Fibroblast of lung (primary cell): ENCODE results near the gene BMERB1. TPM values are rescaled to one million over a fixed set of nuclear protein-coding genes. Genes with fewer than 3 reads are reported as not detected.

Experiments
- DNase-seq, 2 donors: peaks; one replicate each; pipeline versions ENCODE4 v3.0.0 to v3.0.0-alpha.2; 2010; ENCODE audit warnings: low read depth in 2 of 2
- H2AFZ ChIP-seq: 2 replicates; pipeline ENCODE4 v1.5.1; 2012; ENCODE audit warnings: low read length, control low read depth, inconsistent platforms
- H3K27ac ChIP-seq: 2 replicates; pipeline ENCODE4 v1.5.1; 2011; ENCODE audit warnings: low read length, control low read depth; ENCODE audit not compliant: insufficient read depth
- H3K27me3 ChIP-seq: 2 replicates; pipeline ENCODE4 v1.5.1; 2011; ENCODE audit warnings: mild to moderate bottlenecking, low read length; ENCODE audit not compliant: control insufficient read depth, insufficient read depth
- H3K36me3 ChIP-seq: 2 replicates; pipeline ENCODE4 v1.5.1; 2011; ENCODE audit warnings: low read length; ENCODE audit not compliant: control insufficient read depth, insufficient read depth
- H3K4me1 ChIP-seq: 2 replicates; pipeline ENCODE4 v1.5.1; 2011; ENCODE audit warnings: low read length; ENCODE audit not compliant: control insufficient read depth, insufficient read depth; ENCODE audit errors: extremely low read depth
- H3K4me2 ChIP-seq: 2 replicates; pipeline ENCODE4 v1.5.1; 2011; ENCODE audit warnings: low read length, control low read depth; ENCODE audit not compliant: insufficient read depth; ENCODE audit errors: extremely low read depth
- H3K4me3 ChIP-seq, 4 experiments: fragments of 200-600 bp in 1 of 4; sonication (generic) in 1 of 4; replicated peaks in 1 of 4; 2 replicates each; pipeline ENCODE4 v1.5.1; 2011 to 2016; ENCODE audit warnings: low read length in 4 of 4, low read depth in 3 of 4, mild to moderate bottlenecking in 3 of 4, control low read depth in 2 of 4, inconsistent platforms in 1 of 4, mixed read lengths in 1 of 4; ENCODE audit not compliant: insufficient read depth in 1 of 4; ENCODE audit errors: control extremely low read depth in 1 of 4
- H3K79me2 ChIP-seq: 2 replicates; pipeline ENCODE4 v1.5.1; 2012; ENCODE audit warnings: mild to moderate bottlenecking, low read length, inconsistent platforms; ENCODE audit not compliant: control insufficient read depth, insufficient read depth
- H3K9ac ChIP-seq: 2 replicates; pipeline ENCODE4 v1.5.1; 2011; ENCODE audit warnings: mild to moderate bottlenecking, low read length, control low read depth; ENCODE audit not compliant: insufficient read depth
- H3K9me3 ChIP-seq: 2 replicates; pipeline ENCODE4 v1.5.1; 2012; ENCODE audit warnings: low read depth, low read length; ENCODE audit not compliant: control insufficient read depth, insufficient read depth
- H4K20me1 ChIP-seq: 2 replicates; pipeline ENCODE4 v1.5.1; 2011; ENCODE audit warnings: low read length; ENCODE audit not compliant: control insufficient read depth, insufficient read depth; ENCODE audit errors: extremely low read depth
- EZH2 ChIP-seq: IDR thresholded peaks from 2 replicates; pipeline ENCODE4 v1.5.1; 2012; ENCODE audit warnings: low read length, control low read depth, mild to moderate bottlenecking; ENCODE audit errors: missing control alignments
- polyA plus RNA-seq, 2 donors: library from polyadenylated mRNA; depleted of rRNA in 1 of 2; stranded (reverse) in 1 of 2; unstranded in 1 of 2; fragments of >200 nt; gene quantifications; 2 replicates each; pipeline ENCODE4 v1.2.1, GENCODE V29; 2011 to 2012; ENCODE audit warnings: missing spikeins in 1 of 2
- total RNA-seq: library from RNA; depleted of rRNA; stranded (reverse); fragments of >200 nt; gene quantifications from 2 replicates; pipeline ENCODE4 v1.2.1, GENCODE V29; 2014
- TF ChIP-seq, protein P1 (sequence below), 2 donors: IDR thresholded peaks in 1 of 2; conservative IDR thresholded peaks in 1 of 2; 1 replicate in 1 of 2; 2 replicates in 1 of 2; pipeline ENCODE4 v1.5.1; 2011 to 2012; ENCODE audit warnings: low read length in 2 of 2, control low read depth in 1 of 2, inconsistent platforms in 1 of 2, low read depth in 1 of 2, mild to moderate bottlenecking in 1 of 2

The BMERB1 gene
- total and polyA plus RNA-seq, 2 donors (not counting 1 experiment from before 2014, with no cell fraction given), result 39.1 to 46.0 TPM

DNA sequence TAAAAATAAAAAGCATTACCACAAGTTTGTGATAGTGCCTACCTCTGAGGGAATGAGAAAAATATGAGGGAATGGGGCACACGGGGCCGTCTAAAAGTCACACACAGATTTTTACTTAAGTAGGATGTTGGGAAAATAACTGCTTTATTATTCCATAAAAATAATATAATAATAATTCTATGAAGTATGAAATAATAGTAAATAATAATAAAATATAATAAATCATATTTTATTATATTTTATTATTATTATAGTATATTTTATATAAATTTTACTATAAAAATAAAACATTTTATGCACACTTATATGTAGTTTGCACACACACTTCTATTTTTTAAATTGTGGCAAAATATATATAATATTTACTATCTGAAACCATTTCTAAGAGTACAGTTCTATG, 92.3 kb downstream of the BMERB1 start:
- H4K20me1 ChIP-seq, result no peaks in the 10 kb centered on the region
- H2AFZ ChIP-seq, result no peak overlapping the region
- H3K36me3 ChIP-seq, result no peaks in the 10 kb centered on the region
- no peak overlapping the region for H3K27ac ChIP-seq
- H3K9me3 ChIP-seq, result no peaks in the 10 kb centered on the region
- no peaks in the 10 kb centered on the region for H3K79me2 ChIP-seq
- H3K9ac ChIP-seq, result no peak overlapping the region
- H3K4me1 ChIP-seq, result no peaks in the 10 kb centered on the region
- TF ChIP-seq, protein P1, sequence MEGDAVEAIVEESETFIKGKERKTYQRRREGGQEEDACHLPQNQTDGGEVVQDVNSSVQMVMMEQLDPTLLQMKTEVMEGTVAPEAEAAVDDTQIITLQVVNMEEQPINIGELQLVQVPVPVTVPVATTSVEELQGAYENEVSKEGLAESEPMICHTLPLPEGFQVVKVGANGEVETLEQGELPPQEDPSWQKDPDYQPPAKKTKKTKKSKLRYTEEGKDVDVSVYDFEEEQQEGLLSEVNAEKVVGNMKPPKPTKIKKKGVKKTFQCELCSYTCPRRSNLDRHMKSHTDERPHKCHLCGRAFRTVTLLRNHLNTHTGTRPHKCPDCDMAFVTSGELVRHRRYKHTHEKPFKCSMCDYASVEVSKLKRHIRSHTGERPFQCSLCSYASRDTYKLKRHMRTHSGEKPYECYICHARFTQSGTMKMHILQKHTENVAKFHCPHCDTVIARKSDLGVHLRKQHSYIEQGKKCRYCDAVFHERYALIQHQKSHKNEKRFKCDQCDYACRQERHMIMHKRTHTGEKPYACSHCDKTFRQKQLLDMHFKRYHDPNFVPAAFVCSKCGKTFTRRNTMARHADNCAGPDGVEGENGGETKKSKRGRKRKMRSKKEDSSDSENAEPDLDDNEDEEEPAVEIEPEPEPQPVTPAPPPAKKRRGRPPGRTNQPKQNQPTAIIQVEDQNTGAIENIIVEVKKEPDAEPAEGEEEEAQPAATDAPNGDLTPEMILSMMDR (conservative IDR thresholded peaks at IDR 0.05 in 1 of 2, IDR thresholded peaks at IDR 0.05 in 1 of 2; ENCODE audit: low read depth in 1 of 2, low read length in 2 of 2), result no peak
- no peak for TF ChIP-seq EZH2
- no peaks in the 10 kb centered on the region for H3K27me3 ChIP-seq
- no peak for DNase-seq
- H3K4me3 ChIP-seq, result no peak overlapping the region
- no peak overlapping the region for H3K4me2 ChIP-seq

DNA sequence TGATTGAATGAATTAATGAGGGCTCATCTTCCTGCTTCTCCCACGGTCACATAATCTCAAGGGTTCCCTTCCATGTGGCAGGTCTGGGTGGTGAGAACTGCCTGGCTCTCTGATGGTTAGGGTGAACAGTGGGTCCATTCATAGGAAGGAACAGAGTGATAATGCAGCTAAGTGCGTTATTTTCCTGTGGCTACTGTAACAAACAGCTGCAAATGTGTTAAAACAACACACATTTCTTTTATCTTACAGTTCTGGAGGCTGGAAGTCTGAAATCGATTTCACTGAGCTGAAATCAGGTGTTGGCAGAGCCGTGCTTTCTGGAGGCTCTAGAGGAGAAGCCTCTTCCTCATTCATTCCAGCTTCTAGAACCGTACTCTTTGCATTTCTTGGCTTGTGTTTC, 95.3 kb downstream of the BMERB1 start:
- Histone ChIP-seq H4K20me1 (no peaks in the 10 kb centered on the region), H3K36me3 (no peaks in the 10 kb centered on the region), H3K9me3 (no peaks in the 10 kb centered on the region), H3K27ac (no peak overlapping the region), H3K79me2 (no peaks in the 10 kb centered on the region), H2AFZ (no peak overlapping the region), H3K9ac (no peak overlapping the region), H3K4me3 (no peak overlapping the region), H3K4me2 (no peak overlapping the region), H3K4me1 (no peaks in the 10 kb centered on the region), H3K27me3 (no peaks in the 10 kb centered on the region)
- no peak for DNase-seq
- no peak for TF ChIP-seq EZH2
- TF ChIP-seq, protein P1 (conservative IDR thresholded peaks at IDR 0.05 in 1 of 2, IDR thresholded peaks at IDR 0.05 in 1 of 2; ENCODE audit: low read depth in 1 of 2, low read length in 2 of 2), result no peak

DNA sequence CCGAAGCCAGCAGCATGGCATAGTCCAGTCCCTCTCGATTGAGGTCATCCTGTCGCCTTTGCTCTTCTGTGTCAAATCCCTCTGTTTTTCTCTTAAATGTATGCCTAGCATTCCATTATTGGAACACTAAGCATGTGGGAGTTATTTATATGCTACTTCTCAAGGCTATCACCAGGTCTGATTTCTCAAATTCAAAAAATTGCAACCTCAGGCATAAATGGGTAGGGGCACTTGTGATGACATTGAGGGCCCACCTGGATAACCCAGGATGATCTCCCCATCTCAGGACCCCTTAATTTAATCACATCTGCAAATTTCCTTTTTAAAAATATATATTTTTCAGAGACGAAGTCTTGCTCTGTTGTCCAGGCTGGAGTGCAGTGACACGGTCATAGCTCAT, 95.7 kb downstream of the BMERB1 start:
- Histone ChIP-seq H3K36me3 (no peaks in the 10 kb centered on the region), H2AFZ (no peak overlapping the region), H3K4me1 (no peaks in the 10 kb centered on the region), H4K20me1 (no peaks in the 10 kb centered on the region), H3K27me3 (no peaks in the 10 kb centered on the region), H3K9ac (no peak overlapping the region), H3K27ac (no peak overlapping the region), H3K4me2 (no peak overlapping the region), H3K9me3 (no peaks in the 10 kb centered on the region), H3K4me3 (no peak overlapping the region), H3K79me2 (no peaks in the 10 kb centered on the region)
- TF ChIP-seq, protein P1 (conservative IDR thresholded peaks at IDR 0.05 in 1 of 2, IDR thresholded peaks at IDR 0.05 in 1 of 2; ENCODE audit: low read depth in 1 of 2, low read length in 2 of 2), result no peak
- no peak for TF ChIP-seq EZH2
- no peak for DNase-seq
